ENCODE data around the gene PDS5A.
"Not testable (repeated sequence)": the region's sequence is repeated elsewhere in the genome, so short reads cannot be mapped to it uniquely, and the experiment has no call there.

Gene PDS5A

GRCh38 chr4:39825090-39825489 lies 152.6 kb downstream of the PDS5A start:
- DNase-seq (ENCODE audit: low spot score): no peak

DNA sequence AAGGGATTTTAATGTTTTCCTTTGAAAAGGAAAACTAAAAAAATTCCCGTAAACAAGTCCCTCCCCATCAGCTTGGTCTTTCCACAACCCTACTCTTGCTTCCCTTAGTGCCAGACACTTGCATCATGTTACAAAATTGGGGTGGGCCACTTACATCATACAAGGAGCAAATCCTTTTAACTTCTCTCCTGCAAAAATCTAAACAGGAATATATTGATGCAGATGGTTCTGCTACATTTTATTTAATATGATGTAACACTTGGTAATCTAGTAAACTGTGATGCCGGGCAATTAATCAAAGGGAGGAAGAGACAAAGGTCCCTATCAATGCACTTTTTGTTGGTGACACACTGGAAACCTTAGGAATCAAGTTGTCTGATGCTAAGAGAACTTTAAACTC lies 154.5 kb downstream of the PDS5A start:
- no peak for DNase-seq (ENCODE audit: low spot score)

- DNase-seq (ENCODE audit: low spot score): no peak
Observed at GRCh38 chr4:39822662-39823061, 155.0 kb downstream of the PDS5A start.

DNA sequence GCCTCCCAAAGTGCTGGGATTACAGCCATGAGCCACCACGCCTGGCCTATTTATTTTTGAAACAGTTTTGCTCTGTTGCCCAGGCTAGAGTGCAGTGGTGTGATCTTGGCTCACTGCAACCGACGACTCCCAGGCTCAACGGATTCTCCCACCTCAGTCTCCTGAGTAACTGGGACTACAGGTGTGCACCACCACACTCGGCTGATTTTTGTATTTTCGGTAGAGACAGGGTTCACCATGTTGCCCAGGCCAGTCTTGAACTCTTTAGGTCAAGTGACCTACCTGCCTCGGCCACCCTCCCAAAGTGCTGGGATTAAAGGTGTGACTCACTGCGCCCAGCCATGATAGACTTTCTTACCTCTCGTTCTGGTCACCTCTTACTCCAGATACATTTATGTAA lies 155.8 kb downstream of the PDS5A start:
- DNase-seq (ENCODE audit: low spot score): no peak

GRCh38 chr4:39820186-39820585 lies 157.5 kb downstream of the PDS5A start:
- no peak for DNase-seq (ENCODE audit: low spot score)

DNA sequence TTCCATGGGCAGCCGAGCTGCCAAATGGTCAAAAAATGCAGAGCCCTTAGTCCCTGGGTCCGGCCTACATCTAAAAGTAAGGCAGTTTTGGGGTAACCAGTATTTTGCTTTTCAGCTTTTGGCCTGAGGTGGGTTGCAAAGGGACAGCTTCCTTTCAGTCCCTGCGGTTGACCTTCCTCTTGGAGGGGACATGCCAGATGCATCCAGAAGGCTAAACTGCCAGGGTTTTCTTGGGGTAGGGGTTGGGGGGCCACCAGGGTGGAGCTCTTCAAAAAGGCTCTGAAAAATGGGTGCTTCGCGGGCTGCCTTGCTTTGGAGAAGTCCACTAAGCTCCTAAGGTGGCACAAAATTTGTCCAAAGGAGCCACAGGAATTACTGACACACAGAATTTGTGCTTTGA lies 159.1 kb downstream of the PDS5A start:
- DNase-seq (ENCODE audit: low spot score): no peak

- DNase-seq (ENCODE audit: low spot score): no peak
Observed at GRCh38 chr4:39814403-39815185, 163.1 kb downstream of the PDS5A start.

GRCh38 chr4:39813761-39814160 lies 163.9 kb downstream of the PDS5A start:
- DNase-seq (ENCODE audit: low spot score): not testable (repeated sequence)

DNA sequence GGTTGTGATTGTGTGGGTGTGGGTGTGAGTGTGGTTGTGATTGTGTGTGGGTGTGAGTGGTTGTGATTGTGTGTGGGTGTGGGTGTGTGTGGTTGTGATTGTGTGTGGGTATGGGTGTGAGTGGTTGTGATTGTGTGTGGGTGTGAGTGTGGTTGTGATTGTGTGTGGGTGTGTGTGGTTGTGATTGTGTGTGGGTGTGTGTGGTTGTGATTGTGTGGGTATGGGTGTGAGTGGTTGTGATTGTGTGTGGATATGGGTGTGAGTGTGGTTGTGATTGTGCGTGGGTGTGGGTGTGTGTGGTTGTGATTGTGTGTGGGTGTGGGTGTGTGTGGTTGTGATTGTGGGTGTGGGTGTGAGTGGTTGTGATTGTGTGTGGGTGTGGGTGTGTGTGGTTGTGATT lies 164.7 kb downstream of the PDS5A start:
- DNase-seq (ENCODE audit: low spot score): not testable (repeated sequence)

DNA sequence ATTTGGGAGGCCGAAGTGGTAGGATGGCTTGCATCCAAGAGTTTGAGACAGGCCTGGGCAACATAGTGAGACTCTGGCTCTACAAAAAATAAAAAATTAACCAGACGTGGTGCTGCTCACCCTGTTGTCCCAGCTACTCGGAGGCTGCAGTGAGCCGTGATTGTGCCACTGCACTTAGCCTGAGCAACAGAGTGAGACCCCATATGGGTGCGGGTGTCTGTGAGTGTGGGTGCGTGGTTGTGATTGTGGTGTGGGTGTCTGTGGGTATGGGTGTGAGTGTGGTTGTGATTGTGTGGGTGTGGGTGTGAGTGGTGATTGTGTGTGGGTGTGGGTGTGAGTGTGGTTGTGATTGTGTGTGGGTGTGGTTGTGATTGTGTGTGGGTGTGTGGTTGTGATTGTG lies 165.2 kb downstream of the PDS5A start:
- DNase-seq (ENCODE audit: low spot score): no peak

DNA sequence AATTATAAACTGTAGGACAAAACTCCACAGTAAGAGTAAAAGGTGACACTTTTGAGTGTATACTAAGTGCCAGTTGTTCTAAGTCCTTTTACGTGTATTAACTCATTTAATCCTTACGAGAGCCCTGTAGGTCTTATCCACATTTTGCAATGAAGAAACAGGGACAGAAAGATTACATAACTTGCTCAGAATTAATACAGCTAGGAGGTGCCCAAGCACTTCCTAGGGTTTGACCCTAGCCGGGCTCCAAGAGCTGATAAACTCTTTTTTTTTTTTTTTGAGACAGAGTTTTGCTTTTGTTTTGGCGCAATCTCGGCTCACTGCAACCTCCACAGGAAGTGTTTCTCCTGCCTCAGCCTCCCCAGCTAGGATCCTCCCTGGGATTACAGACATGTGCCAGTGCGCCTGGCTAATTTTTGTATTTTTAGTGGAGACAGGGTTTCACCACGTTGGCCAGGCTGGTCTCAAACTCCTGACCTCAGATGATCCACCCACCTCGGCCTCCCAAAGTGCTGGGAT lies 169.4 kb downstream of the PDS5A start:
- no peak for DNase-seq (ENCODE audit: low spot score)

DNA sequence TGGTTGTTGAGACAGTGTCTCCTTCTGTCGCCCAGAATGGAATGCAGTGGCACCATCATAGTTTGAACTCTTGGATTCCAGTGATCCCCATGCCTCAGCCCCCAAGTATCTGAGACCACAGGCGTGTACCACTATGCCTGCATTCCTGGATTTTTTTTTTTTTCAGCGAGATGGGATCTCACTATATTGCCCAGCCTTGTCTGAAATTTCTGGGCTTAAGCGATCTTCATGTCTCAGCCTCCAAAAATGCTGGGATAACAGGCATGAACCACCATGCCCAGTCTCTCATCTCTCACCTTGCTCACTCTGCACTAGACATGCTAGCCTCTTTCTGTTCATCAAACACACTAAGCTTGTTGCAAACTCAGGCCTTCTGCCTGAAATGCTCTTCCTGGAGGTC lies 175.7 kb downstream of the PDS5A start:
- DNase-seq (ENCODE audit: low spot score): no peak

- not testable (repeated sequence) for DNase-seq (ENCODE audit: low spot score)
Observed at GRCh38 chr4:39792976-39793375, 184.7 kb downstream of the PDS5A start.

GRCh38 chr4:39792529-39792928 lies 185.2 kb downstream of the PDS5A start:
- no peak for DNase-seq (ENCODE audit: low spot score)

- no peak for DNase-seq (ENCODE audit: low spot score)
Observed at GRCh38 chr4:39792128-39792527, 185.6 kb downstream of the PDS5A start.

DNA sequence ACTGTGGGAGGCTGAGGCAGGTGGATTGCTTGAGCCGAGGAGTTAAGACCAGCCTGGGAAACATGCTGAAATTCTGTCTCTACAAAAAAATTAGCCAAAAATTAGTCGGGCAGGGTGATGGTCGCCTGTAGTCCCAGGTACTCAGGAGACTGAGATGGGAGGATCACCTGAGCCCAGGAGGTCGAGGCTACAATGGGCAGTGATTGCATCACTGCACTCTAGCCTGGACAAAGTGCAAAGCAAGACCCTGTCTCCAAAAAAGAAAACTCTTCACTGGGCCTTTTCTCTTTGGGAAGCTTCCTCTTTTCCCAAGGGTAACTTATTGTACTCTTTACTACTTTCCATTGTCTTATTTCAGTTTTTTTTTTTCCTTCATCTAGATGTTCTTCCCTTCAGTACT lies 190.9 kb downstream of the PDS5A start:
- DNase-seq (ENCODE audit: low spot score): no peak

- DNase-seq (ENCODE audit: low spot score): no peak
Observed at GRCh38 chr4:39785083-39785482, 192.6 kb downstream of the PDS5A start.

DNA sequence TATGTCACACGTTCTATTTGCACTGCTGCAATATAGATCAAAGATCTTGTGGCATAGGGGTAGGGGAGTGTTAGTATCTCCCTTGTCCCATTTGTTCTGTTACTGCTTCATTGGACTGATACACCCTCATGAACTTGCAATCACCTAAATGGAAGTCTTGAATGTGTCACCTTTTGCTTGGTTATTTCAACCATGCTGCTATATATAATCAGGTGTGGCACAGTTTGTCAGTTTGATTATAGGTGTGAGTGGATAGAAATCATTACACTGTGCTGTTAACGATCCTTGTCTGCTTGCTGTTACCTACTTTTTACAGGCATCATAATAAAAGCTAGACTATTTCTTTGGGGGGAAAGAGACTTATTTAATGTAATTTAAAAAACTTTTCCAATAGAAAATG lies 195.7 kb downstream of the PDS5A start:
- not testable (repeated sequence) for DNase-seq (ENCODE audit: low spot score)

Data from hematopoietic multipotent progenitor cell treated with erythropoietin and hydrocortisone succinate and interleukin-3 and kit ligand, for 17 days (in vitro differentiated cells).